Cardiac fibroblast (primary cell): ENCODE data around the gene PPP1R14C.

Source experiments
- DNase-seq, 2 donors: peaks; one replicate each; pipeline versions ENCODE4 v3.0.0 to v3.0.0-alpha.2; 2010; ENCODE audit warnings: low read depth in 2 of 2
- H3K4me3 ChIP-seq, 2 donors: replicated peaks in 1 of 2; 1 replicate in 1 of 2; 2 replicates in 1 of 2; pipeline ENCODE4 v1.5.1; 2011; ENCODE audit warnings: low read depth in 2 of 2, low read length in 2 of 2, mild to moderate bottlenecking in 2 of 2, moderate library complexity in 1 of 2
- CTCF ChIP-seq: IDR thresholded peaks from one replicate; pipeline ENCODE4 v1.5.1; 2011; ENCODE audit warnings: low read depth, mild to moderate bottlenecking, low read length, inconsistent platforms

PPP1R14C gene

GRCh38 chr6:150250826-150251225 lies 108.0 kb downstream of the PPP1R14C start:
- DNase-seq, result peak; percentile 34 to 74
- H3K4me3 ChIP-seq, result no peak overlapping the region
- no peak for TF ChIP-seq CTCF

- TF ChIP-seq CTCF, result no peak
- H3K4me3 ChIP-seq, result no peak overlapping the region
- DNase-seq, result no peak
Observed at GRCh38 chr6:150251566-150252186, 108.8 kb downstream of the PPP1R14C start.

- no peak for TF ChIP-seq CTCF
- peak; percentile 18 to 23 for DNase-seq
- no peak overlapping the region for H3K4me3 ChIP-seq
Observed at GRCh38 chr6:150252714-150253444, 110.0 kb downstream of the PPP1R14C start.

- no peak overlapping the region for H3K4me3 ChIP-seq
- DNase-seq, result no peak
- no peak for TF ChIP-seq CTCF
Observed at GRCh38 chr6:150253489-150253888, 110.6 kb downstream of the PPP1R14C start.

GRCh38 chr6:150254770-150255169 lies 111.9 kb downstream of the PPP1R14C start:
- H3K4me3 ChIP-seq, result no peak overlapping the region
- TF ChIP-seq CTCF, result no peak
- DNase-seq, result peak in 1 of 2 donors; percentile 10

GRCh38 chr6:150255840-150256239 lies 113.0 kb downstream of the PPP1R14C start:
- H3K4me3 ChIP-seq, result no peak overlapping the region
- no peak for DNase-seq
- no peak for TF ChIP-seq CTCF
